ENCODE data around the gene DGKG.

DNA sequence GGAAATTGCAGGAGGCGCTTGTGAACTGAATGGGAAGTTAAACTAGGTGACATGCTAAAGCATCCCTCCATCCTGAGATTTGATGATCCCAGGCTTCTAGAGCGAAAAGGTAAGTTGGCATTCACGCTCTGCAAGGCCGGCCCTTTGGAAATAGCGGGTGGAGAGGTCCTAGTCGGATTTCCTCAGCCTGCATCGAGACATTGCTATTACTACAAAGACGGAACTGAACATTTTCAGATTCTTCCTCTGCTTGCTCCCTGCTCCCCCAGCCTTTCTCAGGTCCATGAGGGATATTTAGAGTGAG is 77.7 kb downstream of the DGKG start:
- TF ChIP-seq, protein P1, sequence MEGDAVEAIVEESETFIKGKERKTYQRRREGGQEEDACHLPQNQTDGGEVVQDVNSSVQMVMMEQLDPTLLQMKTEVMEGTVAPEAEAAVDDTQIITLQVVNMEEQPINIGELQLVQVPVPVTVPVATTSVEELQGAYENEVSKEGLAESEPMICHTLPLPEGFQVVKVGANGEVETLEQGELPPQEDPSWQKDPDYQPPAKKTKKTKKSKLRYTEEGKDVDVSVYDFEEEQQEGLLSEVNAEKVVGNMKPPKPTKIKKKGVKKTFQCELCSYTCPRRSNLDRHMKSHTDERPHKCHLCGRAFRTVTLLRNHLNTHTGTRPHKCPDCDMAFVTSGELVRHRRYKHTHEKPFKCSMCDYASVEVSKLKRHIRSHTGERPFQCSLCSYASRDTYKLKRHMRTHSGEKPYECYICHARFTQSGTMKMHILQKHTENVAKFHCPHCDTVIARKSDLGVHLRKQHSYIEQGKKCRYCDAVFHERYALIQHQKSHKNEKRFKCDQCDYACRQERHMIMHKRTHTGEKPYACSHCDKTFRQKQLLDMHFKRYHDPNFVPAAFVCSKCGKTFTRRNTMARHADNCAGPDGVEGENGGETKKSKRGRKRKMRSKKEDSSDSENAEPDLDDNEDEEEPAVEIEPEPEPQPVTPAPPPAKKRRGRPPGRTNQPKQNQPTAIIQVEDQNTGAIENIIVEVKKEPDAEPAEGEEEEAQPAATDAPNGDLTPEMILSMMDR (IDR thresholded peaks at IDR 0.05; ENCODE audit: low read depth, low read length, poor library complexity, severe bottlenecking) = no peak
- no peak for TF ChIP-seq EZH2phosphoT487 (IDR thresholded peaks at IDR 0.05; ENCODE audit: borderline replicate concordance, low read length)
